Nephron (organoid): ENCODE results near the gene CALML3.
"Not testable (repeated sequence)": the region's sequence is repeated elsewhere in the genome, so short reads cannot be mapped to it uniquely, and the experiment has no call there.

Experiments used
- H3K27ac Mint-ChIP-seq, 3 experiments: 2 replicates each; pipeline ENCODE4 v1.8.0; 2020; ENCODE audit warnings: mixed read lengths in 3 of 3, mild to moderate bottlenecking in 2 of 3, moderate library complexity in 1 of 3
- H3K27me3 Mint-ChIP-seq: 2 replicates; pipeline ENCODE4 v1.8.0; 2021; ENCODE audit warnings: low read depth, mild to moderate bottlenecking, moderate library complexity, mixed read lengths
- H3K36me3 Mint-ChIP-seq: 2 replicates; pipeline ENCODE4 v1.8.0; 2020; ENCODE audit warnings: low read depth, mixed read lengths
- H3K4me1 Mint-ChIP-seq: 2 replicates; pipeline ENCODE4 v1.8.0; 2020; ENCODE audit warnings: mixed read lengths
- H3K4me3 Mint-ChIP-seq, 3 experiments: 2 replicates each; pipeline ENCODE4 v1.8.0; 2020; ENCODE audit warnings: mild to moderate bottlenecking in 3 of 3, mixed read lengths in 3 of 3, moderate library complexity in 2 of 3
- H3K9me3 Mint-ChIP-seq: 2 replicates; pipeline ENCODE4 v1.8.0; 2020; ENCODE audit warnings: mixed read lengths
- TF ChIP-seq, protein P1 (sequence below), 3 experiments: fragments of 200-600 bp; sonication (generic); IDR thresholded peaks; one replicate each; pipeline ENCODE4 v1.5.0; 2021; ENCODE audit warnings: antibody characterized with exemption in 3 of 3; ENCODE audit not compliant: unreplicated experiment in 3 of 3

The CALML3 gene

GRCh38 chr10:5555881-5556280 is 31.1 kb downstream of the CALML3 start:
- Mint-ChIP-seq H3K36me3 (no peaks in the 10 kb centered on the region), H3K9me3 (no peaks in the 10 kb centered on the region), H3K4me1 (peaks cover 40% of the 10 kb centered on the region), H3K27ac (peak overlapping the region in 2 of 3 experiments; percentile 54 to 68), H3K4me3 (no peak overlapping the region), H3K27me3 (peaks cover under 1% of the 10 kb centered on the region)
- TF ChIP-seq, protein P1, sequence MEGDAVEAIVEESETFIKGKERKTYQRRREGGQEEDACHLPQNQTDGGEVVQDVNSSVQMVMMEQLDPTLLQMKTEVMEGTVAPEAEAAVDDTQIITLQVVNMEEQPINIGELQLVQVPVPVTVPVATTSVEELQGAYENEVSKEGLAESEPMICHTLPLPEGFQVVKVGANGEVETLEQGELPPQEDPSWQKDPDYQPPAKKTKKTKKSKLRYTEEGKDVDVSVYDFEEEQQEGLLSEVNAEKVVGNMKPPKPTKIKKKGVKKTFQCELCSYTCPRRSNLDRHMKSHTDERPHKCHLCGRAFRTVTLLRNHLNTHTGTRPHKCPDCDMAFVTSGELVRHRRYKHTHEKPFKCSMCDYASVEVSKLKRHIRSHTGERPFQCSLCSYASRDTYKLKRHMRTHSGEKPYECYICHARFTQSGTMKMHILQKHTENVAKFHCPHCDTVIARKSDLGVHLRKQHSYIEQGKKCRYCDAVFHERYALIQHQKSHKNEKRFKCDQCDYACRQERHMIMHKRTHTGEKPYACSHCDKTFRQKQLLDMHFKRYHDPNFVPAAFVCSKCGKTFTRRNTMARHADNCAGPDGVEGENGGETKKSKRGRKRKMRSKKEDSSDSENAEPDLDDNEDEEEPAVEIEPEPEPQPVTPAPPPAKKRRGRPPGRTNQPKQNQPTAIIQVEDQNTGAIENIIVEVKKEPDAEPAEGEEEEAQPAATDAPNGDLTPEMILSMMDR (IDR thresholded peaks at IDR 0.05; ENCODE audit: unreplicated experiment in 3 of 3): no peak

DNA sequence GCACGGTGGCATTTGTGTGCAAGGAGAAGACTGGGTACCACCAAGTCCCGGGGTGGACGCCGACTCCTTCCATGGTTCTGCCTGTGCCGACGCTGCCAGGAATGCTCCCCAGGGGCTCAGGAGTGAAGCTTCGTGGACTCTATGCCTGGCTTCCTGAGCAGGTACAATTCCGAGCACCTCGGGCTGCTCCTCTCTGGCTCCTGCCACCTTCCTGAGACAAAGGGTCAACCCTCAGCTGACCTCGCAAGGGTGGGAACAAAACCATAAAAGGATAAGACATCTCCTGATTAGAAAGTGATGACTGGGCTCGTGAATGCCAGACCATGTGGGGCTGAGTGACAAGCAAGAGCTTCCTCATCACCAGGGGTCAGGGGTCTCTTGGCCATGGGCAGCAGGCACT is 31.8 kb downstream of the CALML3 start:
- H3K27ac Mint-ChIP-seq: peak overlapping the region in 2 of 3 experiments; percentile 68 to 70
- H3K9me3 Mint-ChIP-seq: no peaks in the 10 kb centered on the region
- H3K4me3 Mint-ChIP-seq: no peak overlapping the region
- H3K27me3 Mint-ChIP-seq: peaks cover 4% of the 10 kb centered on the region
- TF ChIP-seq, protein P1 (IDR thresholded peaks at IDR 0.05; ENCODE audit: unreplicated experiment in 3 of 3): no peak
- no peaks in the 10 kb centered on the region for H3K36me3 Mint-ChIP-seq
- H3K4me1 Mint-ChIP-seq: peaks cover 41% of the 10 kb centered on the region

DNA sequence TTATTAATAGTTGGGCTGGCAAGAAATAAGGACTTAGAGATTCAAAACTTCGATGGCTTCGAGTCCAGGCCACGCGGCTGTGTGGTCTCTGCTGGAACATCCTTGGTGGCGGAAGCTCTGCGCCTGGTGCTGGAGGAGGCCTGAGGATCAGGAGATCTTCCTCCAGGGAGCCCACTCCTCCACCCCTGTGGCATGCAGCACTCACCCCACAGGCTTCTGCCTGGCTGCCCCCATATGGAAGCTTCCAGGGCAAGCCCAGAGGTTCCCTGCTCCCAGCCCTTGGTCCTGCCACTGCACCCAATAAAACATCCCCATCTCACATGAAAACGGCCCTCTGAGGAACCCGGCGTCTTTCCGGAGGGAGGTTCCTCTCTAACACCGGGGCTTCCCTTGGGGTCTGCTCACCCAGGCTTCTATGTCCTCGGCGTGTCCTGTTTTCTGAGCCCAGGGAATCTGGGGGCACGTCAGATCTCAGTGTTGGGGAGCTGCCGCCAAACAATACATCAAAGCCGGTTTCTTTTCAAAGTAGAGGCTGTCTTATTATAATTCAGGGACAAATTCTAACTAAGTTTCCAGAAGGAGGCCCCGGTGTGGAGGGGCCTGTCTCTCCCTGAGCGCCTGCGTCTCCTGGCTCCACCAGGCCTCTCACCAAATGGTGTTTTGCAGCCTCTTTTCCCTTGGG is 32.4 kb downstream of the CALML3 start:
- Mint-ChIP-seq H3K9me3 (no peaks in the 10 kb centered on the region), H3K27ac (peak overlapping the region in 2 of 3 experiments; percentile 68 to 70), H3K4me1 (peaks cover 41% of the 10 kb centered on the region), H3K36me3 (no peaks in the 10 kb centered on the region), H3K27me3 (peaks cover 4% of the 10 kb centered on the region), H3K4me3 (no peak overlapping the region)
- TF ChIP-seq, protein P1 (IDR thresholded peaks at IDR 0.05; ENCODE audit: unreplicated experiment in 3 of 3): no peak

GRCh38 chr10:5557799-5558771 is 33.3 kb downstream of the CALML3 start:
- TF ChIP-seq, protein P1 (IDR thresholded peaks at IDR 0.05; ENCODE audit: unreplicated experiment in 3 of 3): no peak
- H3K36me3 Mint-ChIP-seq: no peaks in the 10 kb centered on the region

GRCh38 chr10:5559022-5559421 is 34.3 kb downstream of the CALML3 start:
- H3K4me1 Mint-ChIP-seq: peaks cover 48% of the 10 kb centered on the region
- H3K36me3 Mint-ChIP-seq: not testable (repeated sequence)

More at GRCh38 chr10:5557799-5558771, 33.3 kb downstream of the CALML3 start:
- peaks cover 42% of the 10 kb centered on the region for H3K4me1 Mint-ChIP-seq
- H3K9me3 Mint-ChIP-seq: no peaks in the 10 kb centered on the region
- H3K4me3 Mint-ChIP-seq: no peak overlapping the region
- H3K27ac Mint-ChIP-seq: peak overlapping the region in 1 of 3 experiments; percentile 91
- peaks cover 4% of the 10 kb centered on the region for H3K27me3 Mint-ChIP-seq

DNA sequence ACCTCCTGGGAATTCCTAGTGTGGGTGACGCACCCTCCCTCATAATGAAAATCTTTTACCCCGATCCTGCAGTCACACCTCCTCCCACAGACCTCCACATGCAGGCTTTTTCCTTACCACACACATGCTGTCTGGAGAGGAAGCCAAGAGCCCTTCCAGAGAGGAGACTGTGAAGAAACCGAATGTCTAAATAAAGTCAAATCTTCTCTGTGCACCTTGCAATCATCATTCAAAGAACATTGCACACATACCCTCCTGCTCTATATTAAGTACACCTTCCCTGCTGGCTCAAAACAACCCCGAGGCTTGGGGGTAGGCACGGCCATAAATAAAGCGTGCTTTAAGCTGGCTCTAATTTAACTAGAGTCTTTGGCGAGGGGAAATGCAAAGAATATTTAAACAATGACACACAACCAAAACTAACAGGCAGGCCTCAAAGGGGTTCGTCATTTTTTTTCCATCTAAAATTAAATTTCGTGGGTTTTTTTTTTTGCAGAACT is 34.9 kb downstream of the CALML3 start:
- H3K27me3 Mint-ChIP-seq: peaks cover 4% of the 10 kb centered on the region
- H3K27ac Mint-ChIP-seq: peak overlapping the region; percentile 38 to 91 (median 76)
- no peaks in the 10 kb centered on the region for H3K36me3 Mint-ChIP-seq
- TF ChIP-seq, protein P1 (IDR thresholded peaks at IDR 0.05; ENCODE audit: unreplicated experiment in 3 of 3): no peak
- H3K4me3 Mint-ChIP-seq: peak overlapping the region in 1 of 3 experiments; percentile 23
- peaks cover 51% of the 10 kb centered on the region for H3K4me1 Mint-ChIP-seq
- H3K9me3 Mint-ChIP-seq: no peaks in the 10 kb centered on the region

More at GRCh38 chr10:5559022-5559421, 34.3 kb downstream of the CALML3 start:
- H3K9me3 Mint-ChIP-seq, H3K27me3 Mint-ChIP-seq, H3K4me3 Mint-ChIP-seq: not testable (repeated sequence)
- peak overlapping the region; percentile 38 to 91 (median 76) for H3K27ac Mint-ChIP-seq
